NCI-H2196 treated with DMSO at 0.1 percent for 48 hours (cell line): Measurements from ENCODE around the gene IER5L.

Experiments used
- DNase-seq: peaks from one replicate; lab custom pipeline; 2025; ENCODE audit not compliant: unreplicated experiment; lab: John Stamatoyannopoulos, UW

Gene IER5L

DNA sequence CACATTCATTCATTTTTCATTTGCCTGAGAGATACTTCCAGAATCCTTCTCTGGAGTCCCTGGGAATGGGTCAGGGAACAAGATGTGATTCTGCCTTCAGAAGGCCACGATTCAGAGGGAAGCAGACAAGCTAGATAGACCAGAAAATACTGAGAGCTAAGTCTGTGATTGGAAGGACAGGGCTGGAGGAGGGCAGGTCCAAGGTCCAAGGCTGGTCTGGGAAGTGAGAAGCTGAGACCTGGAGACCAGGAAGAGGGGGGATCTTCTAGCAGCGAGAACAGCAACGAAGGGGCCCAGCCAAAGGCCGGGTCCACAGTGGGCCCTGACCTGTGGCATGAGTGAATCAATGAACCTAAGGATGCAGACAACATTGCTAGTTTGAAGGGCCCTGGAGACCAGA is 4.1 kb upstream of the IER5L start:
- no peak for DNase-seq

- DNase-seq: no peak
Observed at GRCh38 chr9:129181246-129181645, 3.2 kb upstream of the IER5L start.

DNA sequence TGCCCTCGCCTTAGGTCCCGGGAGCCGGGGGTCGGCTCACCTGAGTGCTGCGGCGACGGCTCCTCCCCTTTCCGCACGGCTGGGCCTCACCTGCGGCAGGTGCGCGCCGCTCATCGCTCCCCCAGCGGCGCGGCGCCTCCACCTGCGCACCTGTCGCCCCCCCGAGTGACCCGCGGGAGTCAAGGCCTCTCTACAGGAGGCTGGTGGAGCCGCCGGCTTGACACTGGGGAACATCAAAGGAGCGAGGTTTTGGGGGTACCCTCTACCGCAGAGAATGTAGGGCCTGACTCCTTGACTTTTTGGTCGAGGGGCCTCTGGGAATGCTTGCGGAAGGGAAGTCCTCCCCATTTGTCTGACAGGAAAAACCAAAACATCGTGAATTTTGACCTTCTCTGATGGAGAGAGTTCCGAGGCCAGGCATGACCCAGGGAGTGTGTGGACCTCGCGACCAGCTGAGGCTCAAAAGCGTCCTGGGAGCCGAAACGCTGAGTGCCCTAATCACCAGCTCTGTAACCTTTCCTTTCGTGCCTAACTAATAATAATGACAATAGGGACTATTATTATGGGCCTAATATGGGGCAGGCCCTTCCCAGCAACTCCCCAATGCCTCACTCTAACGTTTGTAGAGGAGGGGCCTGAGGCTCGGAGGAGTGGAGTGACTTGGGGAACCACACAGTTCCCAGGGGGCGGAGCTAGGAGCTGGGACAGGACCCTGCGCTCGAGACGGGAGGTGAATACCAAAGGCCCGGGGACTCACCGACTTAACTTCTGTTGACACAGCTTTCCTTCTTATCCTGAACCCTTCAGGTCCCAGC is 714 bp upstream of the IER5L start:
- DNase-seq: no peak

- no peak for DNase-seq
Observed at GRCh38 chr9:129177443-129177790, 644 bp downstream of the IER5L start.

DNA sequence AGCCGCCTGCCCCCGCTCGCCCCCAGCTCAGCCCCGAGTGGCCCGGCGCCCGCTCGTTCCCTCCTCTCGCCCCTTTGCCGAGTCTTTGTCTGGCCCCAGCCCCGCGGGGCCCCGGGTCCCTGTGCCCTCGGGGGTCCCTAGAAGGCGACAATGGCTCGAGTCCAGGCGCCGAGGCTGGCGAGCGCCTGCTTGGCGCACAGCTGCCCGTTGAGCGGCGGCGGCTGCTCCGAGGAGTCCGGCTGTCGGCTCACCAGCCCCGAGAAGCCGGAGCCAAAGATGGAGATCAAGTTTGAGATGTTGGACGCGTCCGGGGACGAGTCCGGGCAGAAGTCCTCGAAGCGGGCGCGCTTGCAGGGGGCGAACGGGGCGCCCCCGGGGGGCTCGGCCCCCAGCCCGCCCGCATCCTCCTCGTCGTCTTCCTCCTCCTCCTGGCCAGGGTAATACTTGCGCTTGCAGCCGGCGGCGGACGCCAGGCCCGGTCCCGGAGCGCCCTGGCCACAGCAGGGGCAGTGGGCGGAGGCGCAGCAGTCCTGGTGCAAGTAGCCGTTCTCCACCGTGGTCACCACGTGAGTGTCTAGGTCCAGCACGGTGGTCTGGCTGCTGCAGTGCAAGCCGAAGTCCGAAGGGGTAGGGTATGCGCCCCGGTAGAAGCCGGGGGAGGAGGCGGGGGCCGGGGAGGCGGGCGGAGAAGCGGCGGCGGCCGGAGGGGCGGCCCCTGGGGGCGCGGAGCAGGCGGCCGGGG is 1.2 kb downstream of the IER5L start:
- no peak for DNase-seq

DNA sequence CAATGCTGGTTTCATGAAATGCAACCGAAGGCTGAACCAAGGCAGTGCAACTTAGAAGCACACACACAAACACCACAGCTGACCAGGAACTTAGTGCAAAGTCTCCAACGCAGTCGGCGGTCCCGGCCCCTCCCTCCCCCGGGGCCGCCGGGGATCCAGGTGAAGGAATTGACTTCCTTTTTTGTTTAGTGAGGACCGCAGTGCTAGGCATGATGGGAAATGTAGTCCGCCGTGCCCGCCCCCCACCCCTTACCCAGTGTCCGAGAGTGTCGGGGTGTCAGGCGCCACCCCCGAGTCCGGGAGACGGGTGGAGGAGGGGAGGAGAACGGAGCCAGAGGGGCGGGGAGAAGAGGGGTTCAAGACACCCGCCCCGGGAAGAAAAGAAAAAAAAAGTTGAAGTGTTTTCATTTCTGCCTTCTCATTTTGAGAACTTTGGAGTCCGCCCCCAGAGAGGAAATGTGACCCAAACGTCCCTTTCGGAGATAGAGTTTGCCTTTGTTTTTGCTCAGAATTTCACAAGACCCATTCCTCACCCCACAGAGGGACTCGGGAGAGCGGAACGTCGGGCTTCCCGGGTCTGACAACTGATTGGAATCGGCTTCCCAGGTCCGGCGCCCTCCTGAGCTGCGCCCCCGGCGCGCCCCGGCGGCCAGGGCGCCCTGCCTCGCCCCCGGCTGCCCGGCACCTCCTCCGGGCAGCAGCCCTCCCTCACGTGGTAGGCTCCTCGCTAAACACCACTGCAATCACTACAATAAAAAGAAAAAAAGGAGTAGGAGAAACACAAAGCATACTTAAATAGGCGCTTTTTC is 2.0 kb downstream of the IER5L start:
- DNase-seq: peak; percentile 73

DNA sequence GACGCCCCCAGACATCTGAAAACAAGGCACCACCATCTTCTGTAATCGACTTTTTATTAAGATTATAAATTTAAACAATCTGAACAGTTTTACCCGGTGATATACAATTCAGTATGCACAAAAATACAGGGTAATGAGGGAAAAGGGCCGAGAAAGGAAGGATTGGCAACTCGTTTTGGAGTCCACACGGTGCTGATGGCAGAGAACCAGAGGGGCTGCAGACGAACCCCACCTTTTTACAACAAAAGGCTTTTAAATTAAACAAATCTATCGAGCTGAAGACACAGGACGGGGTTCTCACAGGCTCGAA is 2.6 kb downstream of the IER5L start:
- no peak for DNase-seq

- peak; percentile 61 for DNase-seq
Observed at GRCh38 chr9:129174724-129175514, 3.1 kb downstream of the IER5L start.

GRCh38 chr9:129174102-129174723 is 3.8 kb downstream of the IER5L start:
- peak; percentile 78 for DNase-seq

DNA sequence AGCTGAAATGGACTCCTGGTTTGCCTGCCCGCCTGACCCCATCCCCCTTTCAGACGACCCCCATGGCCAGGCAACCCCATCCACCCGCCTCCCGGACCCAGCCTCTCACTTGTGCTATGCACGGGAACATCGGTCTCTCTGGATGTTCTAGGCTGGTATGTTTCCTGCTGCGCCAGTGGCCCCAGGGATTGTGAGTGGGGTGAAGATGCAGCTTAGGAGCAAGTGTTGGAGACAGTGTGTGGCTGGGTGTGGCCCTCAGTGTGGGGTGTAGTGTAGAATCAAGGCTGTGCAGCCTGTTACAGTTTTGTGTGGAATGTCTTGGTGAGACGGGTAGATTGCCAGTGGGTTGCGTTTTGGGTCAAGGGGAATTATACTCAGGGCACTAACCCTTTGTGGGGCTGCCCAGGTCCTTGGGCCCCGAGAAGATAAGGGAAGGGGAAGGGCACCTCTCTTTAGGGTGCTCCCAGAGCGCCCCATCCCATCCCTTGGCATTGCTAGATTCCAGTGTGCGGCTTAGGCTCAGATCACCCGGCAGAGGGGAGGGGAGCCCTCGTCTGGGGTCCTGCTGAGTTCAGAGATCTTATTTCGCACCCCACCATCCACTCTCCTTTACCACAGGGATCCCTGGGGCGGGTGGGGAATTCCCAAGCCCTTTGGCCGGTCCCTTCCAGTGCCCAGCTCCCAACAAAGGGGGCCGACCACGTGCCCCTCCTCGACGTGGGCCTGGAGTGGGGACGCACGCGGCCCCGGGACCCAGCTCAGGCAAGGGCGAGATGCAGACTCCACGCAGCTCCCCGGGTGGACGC is 4.6 kb downstream of the IER5L start:
- DNase-seq: no peak

GRCh38 chr9:129172816-129173215 is 5.2 kb downstream of the IER5L start:
- DNase-seq: no peak

GRCh38 chr9:129171993-129172751 is 5.9 kb downstream of the IER5L start:
- DNase-seq: no peak

DNA sequence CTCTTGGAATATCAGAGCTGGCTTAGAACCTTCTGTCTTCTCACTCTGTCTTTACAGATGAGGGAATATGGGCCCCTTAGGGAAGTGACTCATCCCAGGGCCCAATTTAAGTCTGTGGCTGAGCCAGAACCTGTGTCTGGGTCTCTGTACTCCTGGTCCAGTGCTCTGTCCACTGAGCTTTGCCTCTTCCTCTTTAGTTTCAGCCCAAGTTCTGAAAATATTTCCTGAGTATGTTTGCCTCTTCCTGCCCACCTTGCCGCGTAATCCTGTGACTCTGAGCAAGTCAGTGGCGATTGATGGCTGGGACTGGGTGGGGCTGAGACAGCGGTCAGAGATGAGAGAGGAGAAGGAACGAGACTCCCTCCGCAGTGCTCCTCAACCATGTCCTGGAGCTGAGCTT is 7.8 kb downstream of the IER5L start:
- no peak for DNase-seq

DNA sequence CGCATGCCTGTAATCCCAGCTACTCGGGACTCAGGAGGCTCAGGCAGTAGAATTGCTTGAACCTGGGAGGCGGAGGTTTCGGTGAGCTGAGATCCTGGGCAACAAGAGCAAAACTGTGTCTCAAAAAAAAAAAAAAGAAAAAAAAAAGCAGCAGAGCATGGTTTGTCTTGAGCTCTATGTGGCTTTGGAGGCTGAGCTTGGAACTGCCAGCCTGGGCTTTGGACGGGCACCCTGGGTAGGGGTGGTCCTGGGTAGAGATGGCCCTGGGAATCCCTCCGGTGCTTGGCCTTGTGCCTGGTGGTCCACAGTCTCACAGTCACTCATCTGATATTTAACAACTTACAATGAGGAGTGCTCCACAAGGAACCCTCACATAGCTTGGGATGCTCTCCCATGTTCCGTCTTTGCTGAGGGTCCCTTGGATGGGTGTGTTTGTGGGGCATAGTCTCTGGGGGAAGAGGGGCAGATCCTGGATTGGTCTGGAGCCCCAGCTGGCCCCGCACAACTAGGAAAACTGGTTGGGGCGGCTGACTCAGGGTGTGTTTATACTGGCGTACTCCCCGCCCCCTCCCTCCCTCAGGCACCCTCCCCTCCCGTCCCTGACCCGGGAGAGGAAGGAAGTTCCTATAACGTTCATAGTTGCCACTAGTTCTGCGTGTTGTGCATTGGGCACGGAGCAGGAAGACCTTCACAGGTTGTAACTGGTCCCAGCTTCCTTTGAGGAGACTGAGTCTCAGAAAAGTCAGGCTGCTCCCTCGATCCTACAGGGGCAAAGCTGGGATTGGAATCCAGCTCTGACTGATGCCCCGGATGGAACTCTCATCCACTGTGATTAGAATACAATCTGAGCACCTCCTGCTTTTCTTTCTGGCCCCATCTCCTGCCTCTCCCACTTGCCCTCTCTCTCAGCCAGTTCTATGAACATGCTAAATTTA is 11.2 kb downstream of the IER5L start:
- DNase-seq: no peak

DNA sequence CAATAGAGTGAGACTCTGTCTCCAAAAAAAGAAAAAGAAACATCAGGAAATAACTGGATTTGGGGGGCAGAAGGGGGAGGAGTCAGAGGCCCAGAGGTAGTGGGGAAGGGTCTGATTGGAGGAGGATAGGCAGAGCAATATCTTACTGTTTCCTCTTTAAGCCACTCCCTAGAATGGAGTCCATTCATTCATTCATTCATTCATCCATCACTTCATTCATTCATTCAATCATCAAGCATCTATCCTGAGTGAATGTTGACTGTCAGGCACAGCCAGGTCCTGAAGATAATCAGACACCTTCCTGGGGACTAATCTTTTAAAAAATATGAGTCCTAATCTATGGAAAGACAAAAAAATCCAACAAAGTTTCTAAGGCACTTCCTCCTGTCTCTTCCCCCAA is 12.9 kb downstream of the IER5L start:
- DNase-seq: no peak

DNA sequence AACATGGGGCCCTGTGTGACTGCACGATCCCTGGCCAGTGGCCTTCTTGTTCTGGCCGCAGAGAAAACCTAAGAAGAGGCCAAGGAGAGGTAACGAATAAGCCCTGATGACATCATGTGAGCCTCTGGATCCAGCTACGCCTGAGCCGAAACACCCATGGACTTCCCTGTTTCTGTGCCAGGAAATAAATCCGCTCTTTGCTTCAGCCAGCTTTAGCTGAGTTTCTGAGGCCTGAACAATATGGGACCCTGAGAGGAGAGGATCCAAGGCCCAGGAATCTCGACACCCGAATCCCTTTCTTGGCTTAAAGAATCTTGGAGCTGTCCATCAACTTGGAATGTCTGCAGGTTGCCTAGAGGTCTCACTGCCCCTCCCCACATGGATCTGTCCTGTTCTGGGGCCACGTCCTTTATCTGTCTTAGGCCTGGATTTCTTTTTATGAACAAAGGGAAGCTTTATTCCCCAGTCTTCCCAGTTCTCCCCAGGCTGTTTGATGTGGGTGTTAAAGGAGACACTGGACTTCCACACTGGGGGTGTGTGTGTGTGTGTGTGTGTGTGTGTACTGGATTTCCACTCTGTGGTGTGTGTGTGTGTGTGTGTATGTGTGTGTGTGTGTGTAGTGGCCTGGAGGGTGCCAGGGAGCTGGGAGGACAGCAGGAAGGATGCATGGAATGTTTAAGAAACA is 13.7 kb downstream of the IER5L start:
- no peak for DNase-seq

DNA sequence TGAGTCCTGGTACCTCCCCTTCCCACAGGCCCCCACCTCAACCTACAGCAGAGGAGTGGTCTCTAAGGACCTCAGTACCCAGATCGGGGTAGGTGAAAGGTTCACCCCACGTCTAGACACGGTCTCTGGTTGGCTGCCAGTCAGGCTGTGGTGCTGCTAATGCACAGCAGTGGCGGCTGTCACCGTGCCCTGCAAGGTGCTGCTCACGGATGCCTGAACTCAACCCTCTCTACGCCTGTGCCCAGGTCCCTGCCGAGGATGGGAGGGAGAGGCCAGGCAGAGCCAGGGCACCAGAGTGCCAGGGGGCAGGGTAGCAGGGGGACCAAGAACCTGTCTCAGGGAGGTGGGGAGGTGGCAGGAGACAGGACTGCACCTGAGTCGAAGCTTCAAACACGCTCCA is 14.3 kb downstream of the IER5L start:
- no peak for DNase-seq
